Activated CD8-positive, alpha-beta T cell treated with anti-CD3 and anti-CD28 coated beads for 36 hours (primary cell): ENCODE measurements around the gene ITPRIPL2. TPM values are rescaled to one million over a fixed set of nuclear protein-coding genes. Genes with fewer than 3 reads are reported as not detected.
A peak's percentile ranks its signal among the peaks of the same experiment; 100 is the strongest.

Experiments
- ATAC-seq: fragments of 200-7000 bp; cut with Tn5 transposase; one replicate; pipeline ENCODE4 v1.10.0; 2021; ENCODE audit warnings: mild to moderate bottlenecking, moderate library complexity
- CTCF ChIA-PET: fragments of 350-600 bp; sonication (Branson Sonifier 250); formaldehyde crosslinking; loops from one replicate; lab custom pipeline; 2021; ENCODE audit warnings: antibody characterized with exemption; lab: Charles Lee
- POLR2A ChIA-PET: fragments of 350-600 bp; sonication (Branson Sonifier 250); formaldehyde crosslinking; loops from one replicate; lab custom pipeline; 2021; ENCODE audit warnings: antibody characterized with exemption; lab: Charles Lee
- DNase-seq: peaks from one replicate; pipeline ENCODE4 v3.0.0-alpha.2; 2020
- H3K27ac Mint-ChIP-seq: one replicate; pipeline ENCODE4 v1.8.0; 2021; ENCODE audit warnings: mild to moderate bottlenecking, mixed read lengths
- H3K27me3 Mint-ChIP-seq: one replicate; pipeline ENCODE4 v1.8.0; 2021; ENCODE audit warnings: mixed read lengths
- H3K36me3 Mint-ChIP-seq: one replicate; pipeline ENCODE4 v1.8.0; 2021; ENCODE audit warnings: low read depth, mixed read lengths
- H3K4me1 Mint-ChIP-seq: one replicate; pipeline ENCODE4 v1.8.0; 2021; ENCODE audit warnings: low read depth, mixed read lengths
- H3K4me3 Mint-ChIP-seq: one replicate; pipeline ENCODE4 v1.8.0; 2021; ENCODE audit warnings: mild to moderate bottlenecking, moderate library complexity, mixed read lengths
- H3K9me3 Mint-ChIP-seq: one replicate; pipeline ENCODE4 v1.8.0; 2021; ENCODE audit warnings: mixed read lengths
- intact Hi-C: fragments of 100-400 bp; cut with micrococcal nuclease; formaldehyde crosslinking; loops from one replicate; pipeline ENCODE4 v1.10.0; 2022
- total RNA-seq, 2 experiments: library from RNA; stranded (reverse); gene quantifications; one replicate each; pipeline ENCODE4 v1.2.3, GENCODE V29; 2021
- TF ChIP-seq, protein P1 (sequence below): fragments of 200-600 bp; IDR thresholded peaks from one replicate; pipeline ENCODE4 v1.8.0; 2022; ENCODE audit warnings: antibody characterized with exemption, mild to moderate bottlenecking

ITPRIPL2 gene
- total RNA-seq: 1 to 10 TPM; 1.3 to 1.9 TPM

DNA sequence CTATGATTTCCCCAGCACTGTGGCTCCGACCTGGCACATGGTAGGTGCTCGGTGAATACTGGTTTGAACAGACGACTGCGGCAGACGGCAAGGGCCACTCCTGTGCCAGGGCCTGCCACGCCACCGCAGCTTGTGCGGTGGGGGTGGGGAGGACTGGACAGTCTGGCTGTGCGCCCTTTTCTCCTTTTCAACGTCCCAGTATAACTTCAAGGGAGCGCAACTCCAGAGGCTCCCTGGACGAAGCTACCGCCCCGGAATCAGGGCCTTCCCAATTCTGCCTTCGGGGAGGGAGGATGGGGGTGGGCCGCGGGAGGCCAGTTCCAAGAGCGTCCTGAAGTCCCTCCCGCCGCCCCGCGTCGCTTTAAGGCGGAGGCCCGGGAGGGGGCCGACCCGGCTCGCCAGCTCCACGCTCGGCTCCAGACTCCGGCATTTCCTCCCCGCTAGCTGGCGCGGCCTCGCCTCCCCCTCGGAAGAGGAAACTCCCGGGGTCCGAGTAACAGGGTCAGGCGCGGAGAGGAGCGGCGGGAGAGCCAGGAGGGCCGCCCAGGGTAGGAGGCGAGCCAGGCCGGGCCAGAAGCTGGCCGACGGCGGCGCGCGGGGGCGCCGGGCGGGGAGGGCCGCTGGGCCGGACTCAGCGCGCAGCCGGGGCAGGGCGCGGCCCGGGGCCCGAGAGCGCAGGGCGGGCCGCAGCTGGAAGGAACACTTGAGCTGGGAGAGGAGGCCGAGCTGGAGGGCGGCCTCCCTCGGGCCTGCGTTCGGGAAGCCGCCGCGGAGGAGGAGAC is at the start of gene ITPRIPL2:
Gene ITPRIPL2 (plus strand): TSS at position 388 of the 782 bp plus-strand sequence. CDS start 498 bp downstream, outside the sequence.
- Mint-ChIP-seq H3K4me3 (peak within 1 kb of the TSS; percentile 59), H3K36me3 (peaks cover 2% of the 10 kb centered on the region), H3K27ac (no peak within 1 kb of the TSS), H3K9me3 (no peaks in the 10 kb centered on the region), H3K27me3 (peaks cover 28% of the 10 kb centered on the region), H3K4me1 (peaks cover 15% of the 10 kb centered on the region)
- TF ChIP-seq, protein P1, sequence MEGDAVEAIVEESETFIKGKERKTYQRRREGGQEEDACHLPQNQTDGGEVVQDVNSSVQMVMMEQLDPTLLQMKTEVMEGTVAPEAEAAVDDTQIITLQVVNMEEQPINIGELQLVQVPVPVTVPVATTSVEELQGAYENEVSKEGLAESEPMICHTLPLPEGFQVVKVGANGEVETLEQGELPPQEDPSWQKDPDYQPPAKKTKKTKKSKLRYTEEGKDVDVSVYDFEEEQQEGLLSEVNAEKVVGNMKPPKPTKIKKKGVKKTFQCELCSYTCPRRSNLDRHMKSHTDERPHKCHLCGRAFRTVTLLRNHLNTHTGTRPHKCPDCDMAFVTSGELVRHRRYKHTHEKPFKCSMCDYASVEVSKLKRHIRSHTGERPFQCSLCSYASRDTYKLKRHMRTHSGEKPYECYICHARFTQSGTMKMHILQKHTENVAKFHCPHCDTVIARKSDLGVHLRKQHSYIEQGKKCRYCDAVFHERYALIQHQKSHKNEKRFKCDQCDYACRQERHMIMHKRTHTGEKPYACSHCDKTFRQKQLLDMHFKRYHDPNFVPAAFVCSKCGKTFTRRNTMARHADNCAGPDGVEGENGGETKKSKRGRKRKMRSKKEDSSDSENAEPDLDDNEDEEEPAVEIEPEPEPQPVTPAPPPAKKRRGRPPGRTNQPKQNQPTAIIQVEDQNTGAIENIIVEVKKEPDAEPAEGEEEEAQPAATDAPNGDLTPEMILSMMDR: no peak
- intact Hi-C loops: no loop called here
- DNase-seq (no peak), ATAC-seq (peak; percentile 35)
- POLR2A ChIA-PET: no interaction called here
- CTCF ChIA-PET: no interaction called here

DNA sequence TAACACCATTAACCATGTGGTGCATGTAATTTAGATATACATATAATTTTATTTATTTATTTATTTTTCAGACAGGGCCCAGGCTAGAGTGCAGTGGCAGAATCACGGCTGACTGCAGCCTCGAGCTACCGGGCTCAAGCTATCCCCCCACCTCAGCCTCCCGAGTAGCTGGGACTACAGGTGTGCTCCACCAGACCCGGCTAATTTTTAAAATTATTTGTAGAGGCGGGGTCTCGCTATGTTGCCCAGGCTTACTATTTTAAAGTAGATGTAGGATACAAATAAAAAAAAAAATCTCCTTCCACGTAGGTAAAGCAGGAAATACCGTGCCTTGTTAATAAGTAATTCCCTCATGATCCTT is 46.8 kb upstream of the ITPRIPL2 start:
- H3K4me3 Mint-ChIP-seq: peak overlapping the region; percentile 90
- DNase-seq: no peak
- POLR2A ChIA-PET: interaction anchor here (0.9 kb wide), 1 partner anchor 65 kb away, joined by 3 read pairs; no protein-coding TSS in a partner anchor
- H3K9me3 Mint-ChIP-seq: no peaks in the 10 kb centered on the region
- CTCF ChIA-PET: interaction anchor here (0.8 to 1.8 kb wide), 4 partner anchors 19 to 488 kb away, joined by 3 to 5 read pairs (median 4); partner anchors contain the start of genes ARL6IP1, TMC7 and VPS35L
- no peak for ATAC-seq
- peaks cover 8% of the 10 kb centered on the region for H3K4me1 Mint-ChIP-seq
- TF ChIP-seq, protein P1: no peak
- intact Hi-C loops: loop anchor here (5.0 kb wide), 1 partner anchor 280 kb away; no protein-coding TSS in a partner anchor
- peaks cover 3% of the 10 kb centered on the region for H3K36me3 Mint-ChIP-seq
- peak overlapping the region; percentile 98 for H3K27ac Mint-ChIP-seq
- no peaks in the 10 kb centered on the region for H3K27me3 Mint-ChIP-seq

DNA sequence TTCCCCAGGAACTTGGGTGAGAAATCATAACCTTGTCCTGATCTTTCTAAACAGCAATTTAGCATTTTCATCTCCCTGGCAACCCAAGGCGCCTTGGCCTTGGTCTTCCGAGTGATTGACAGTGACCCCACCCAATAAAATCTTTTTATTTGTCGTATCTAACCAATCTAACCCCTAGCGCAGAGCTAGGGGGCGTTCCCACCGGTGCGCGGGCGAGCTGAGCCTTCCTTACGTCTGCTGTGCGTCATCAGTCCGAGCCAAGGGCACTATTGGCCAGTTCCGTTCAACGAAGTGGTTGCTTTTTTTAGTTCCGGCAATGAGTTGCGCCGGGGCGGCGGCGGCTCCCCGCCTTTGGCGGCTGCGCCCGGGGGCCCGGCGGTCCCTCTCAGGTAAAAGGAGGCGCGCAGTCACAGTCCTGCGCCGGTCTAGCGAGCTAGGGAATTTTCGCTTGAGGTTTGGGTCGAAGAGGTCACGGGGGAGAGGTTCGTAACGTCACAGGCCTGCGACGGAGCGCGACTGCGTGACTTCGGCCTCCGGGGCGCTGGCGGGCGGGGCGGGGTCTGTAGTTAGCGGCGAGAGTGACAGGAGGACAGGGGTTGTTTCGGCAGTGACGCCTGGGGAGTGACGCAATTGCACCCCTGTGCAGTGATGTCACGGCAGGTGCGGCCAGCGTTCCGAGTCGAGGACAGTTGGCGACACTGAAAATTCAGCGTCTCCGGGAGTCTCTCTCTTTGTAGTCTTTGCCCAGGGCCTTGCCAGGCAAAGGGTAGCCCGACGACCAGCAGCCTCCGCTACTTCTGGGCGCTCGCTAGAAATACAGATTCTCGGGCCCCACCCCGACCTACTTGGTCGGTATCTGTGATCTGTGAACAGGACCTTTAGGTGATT is 46.2 kb upstream of the ITPRIPL2 start, which contains the start of gene COQ7:
Gene COQ7 (plus strand): TSS at position 266 of the 888 bp plus-strand sequence. CDS start 51 bp downstream, at position 317.
- DNase-seq (peak; percentile 99), ATAC-seq (peak; percentile 93)
- TF ChIP-seq, protein P1: no peak
- H3K4me1 Mint-ChIP-seq: peaks cover 8% of the 10 kb centered on the region
- ChIA-PET POLR2A (interaction anchor here (0.9 kb wide), 1 partner anchor 65 kb away, joined by 3 read pairs; no protein-coding TSS in a partner anchor), CTCF (interaction anchor here (0.8 to 1.8 kb wide), 5 partner anchors 18 to 488 kb away, joined by 3 to 5 read pairs (median 3); partner anchors contain the start of genes ARL6IP1, TMC7 and VPS35L)
- no peaks in the 10 kb centered on the region for H3K27me3 Mint-ChIP-seq
- peak within 1 kb of the TSS; percentile 98 for H3K27ac Mint-ChIP-seq
- peaks cover 6% of the 10 kb centered on the region for H3K36me3 Mint-ChIP-seq
- intact Hi-C loops: loop anchor here (5.0 kb wide), 1 partner anchor 280 kb away; no protein-coding TSS in a partner anchor
- H3K9me3 Mint-ChIP-seq: no peaks in the 10 kb centered on the region
- H3K4me3 Mint-ChIP-seq: peak within 1 kb of the TSS; percentile 90

DNA sequence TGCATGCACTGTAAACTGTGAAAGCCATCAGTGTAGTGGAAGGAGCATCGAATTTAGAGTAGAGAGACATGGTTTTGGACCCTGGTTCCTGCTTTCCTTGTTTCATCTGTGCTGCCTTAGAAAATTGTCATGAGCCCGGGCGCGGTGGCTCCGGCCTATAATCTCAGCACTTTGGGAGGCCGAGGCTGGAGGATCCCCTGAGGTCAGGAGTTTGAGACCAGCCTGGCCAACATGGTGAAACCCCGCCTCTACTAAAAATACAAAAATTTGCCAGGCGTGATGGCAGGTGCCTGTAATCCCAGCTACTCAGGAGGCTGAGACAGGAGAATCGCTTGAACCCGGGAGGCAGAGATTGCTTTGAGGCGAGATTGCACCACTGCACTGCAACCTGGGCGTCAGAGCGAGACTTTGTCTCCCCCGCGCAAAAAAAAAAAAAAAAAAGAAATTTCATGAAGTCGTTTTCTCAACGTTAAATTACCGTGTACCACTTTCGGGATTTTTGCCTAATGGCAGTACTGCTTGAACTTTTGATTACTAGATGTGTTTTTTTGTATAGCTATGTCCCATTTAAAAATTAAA is 45.4 kb upstream of the ITPRIPL2 start:
- intact Hi-C loops: loop anchor here (5.0 kb wide), 1 partner anchor 281 kb away; no protein-coding TSS in a partner anchor
- H3K4me1 Mint-ChIP-seq: peaks cover 8% of the 10 kb centered on the region
- peaks cover 7% of the 10 kb centered on the region for H3K36me3 Mint-ChIP-seq
- POLR2A ChIA-PET: no interaction called here
- ATAC-seq (no peak), DNase-seq (no peak)
- TF ChIP-seq, protein P1: no peak
- H3K27ac Mint-ChIP-seq: peak overlapping the region; percentile 98
- H3K4me3 Mint-ChIP-seq: peak overlapping the region; percentile 90
- H3K27me3 Mint-ChIP-seq: no peaks in the 10 kb centered on the region
- no peaks in the 10 kb centered on the region for H3K9me3 Mint-ChIP-seq
- CTCF ChIA-PET: interaction anchor here (1.0 to 1.2 kb wide), 3 partner anchors 18 to 267 kb away, joined by 3 to 5 read pairs (median 5); partner anchors contain the start of gene ARL6IP1
